Liver (tissue), 9 donors: ENCODE results near the gene NDUFV2. TPM values are rescaled to one million over a fixed set of nuclear protein-coding genes. Genes with fewer than 3 reads are reported as not detected.

Experiments used
- DNase-seq: peaks from one replicate; pipeline ENCODE4 v3.0.0-alpha.2; 2017; ENCODE audit warnings: low spot score
- H3K27ac ChIP-seq, 2 donors: one replicate each; pipeline ENCODE4 v1.7.0; 2013; ENCODE audit warnings: inconsistent platforms in 2 of 2, low read length in 2 of 2, control low read depth in 1 of 2, low read depth in 1 of 2, mild to moderate bottlenecking in 1 of 2
- H3K27me3 ChIP-seq, 4 donors: one replicate each; pipeline versions ENCODE4 v1.6.1 to v1.7.0; 2013; ENCODE audit warnings: low read length in 3 of 4, inconsistent platforms in 1 of 4, mild to moderate bottlenecking in 1 of 4, moderate library complexity in 1 of 4; ENCODE audit not compliant: control insufficient read depth in 4 of 4, insufficient read depth in 4 of 4
- H3K36me3 ChIP-seq, 4 donors: one replicate each; pipeline versions ENCODE4 v1.6.1 to v1.7.0; 2013; ENCODE audit warnings: low read length in 3 of 4, mild to moderate bottlenecking in 3 of 4, low read depth in 1 of 4, moderate library complexity in 1 of 4; ENCODE audit not compliant: control insufficient read depth in 4 of 4, insufficient read depth in 3 of 4
- H3K4me1 ChIP-seq, 4 donors: one replicate each; pipeline versions ENCODE4 v1.6.1 to v1.7.0; 2013; ENCODE audit warnings: low read length in 3 of 4, mild to moderate bottlenecking in 3 of 4, moderate library complexity in 1 of 4; ENCODE audit not compliant: control insufficient read depth in 4 of 4, insufficient read depth in 4 of 4
- H3K4me3 ChIP-seq, 3 donors: one replicate each; pipeline versions ENCODE4 v1.6.1 to v1.7.0; 2013; ENCODE audit warnings: low read length in 3 of 3, control low read depth in 1 of 3, low read depth in 1 of 3, mild to moderate bottlenecking in 1 of 3
- H3K9ac ChIP-seq, 2 donors: one replicate each; pipeline ENCODE4 v1.7.0; 2013; ENCODE audit warnings: low read length in 2 of 2, mild to moderate bottlenecking in 2 of 2, moderate library complexity in 2 of 2, control low read depth in 1 of 2, low read depth in 1 of 2
- H3K9me3 ChIP-seq, 4 donors: one replicate each; pipeline versions ENCODE4 v1.6.1 to v1.7.0; 2013; ENCODE audit warnings: low read length in 3 of 4; ENCODE audit not compliant: control insufficient read depth in 4 of 4
- FOXA1 ChIP-seq: IDR thresholded peaks from 2 replicates; pipeline ENCODE4 v1.6.1; 2016; ENCODE audit warnings: antibody characterized with exemption
- GABPA ChIP-seq, 2 donors: IDR thresholded peaks in 1 of 2; conservative IDR thresholded peaks in 1 of 2; 2 replicates each; pipeline ENCODE4 v1.6.1; 2016; ENCODE audit warnings: antibody characterized with exemption in 2 of 2, mild to moderate bottlenecking in 1 of 2, moderate library complexity in 1 of 2
- HNF4A ChIP-seq, 2 donors: conservative IDR thresholded peaks; 2 replicates each; pipeline ENCODE4 v1.6.1; 2016; ENCODE audit warnings: antibody characterized with exemption in 2 of 2, mild to moderate bottlenecking in 2 of 2
- HNF4G ChIP-seq: IDR thresholded peaks from 2 replicates; pipeline ENCODE4 v1.6.1; 2016; ENCODE audit warnings: antibody characterized with exemption
- NR2F2 ChIP-seq: IDR thresholded peaks from 2 replicates; pipeline ENCODE4 v1.6.1; 2016; ENCODE audit warnings: antibody characterized with exemption
- RAD21 ChIP-seq, 2 donors: IDR thresholded peaks; 2 replicates each; pipeline ENCODE4 v1.6.1; 2016; ENCODE audit warnings: antibody characterized with exemption in 2 of 2, mild to moderate bottlenecking in 2 of 2
- RXRA ChIP-seq, 2 donors: IDR thresholded peaks; 2 replicates each; pipeline ENCODE4 v1.6.1; 2017 to 2018; ENCODE audit warnings: antibody characterized with exemption in 2 of 2, mild to moderate bottlenecking in 1 of 2
- SP1 ChIP-seq: IDR thresholded peaks from 2 replicates; pipeline ENCODE4 v1.6.1; 2018; ENCODE audit warnings: antibody characterized with exemption, mild to moderate bottlenecking
- YY1 ChIP-seq: IDR thresholded peaks from 2 replicates; pipeline ENCODE4 v1.6.1; 2016; ENCODE audit warnings: antibody characterized with exemption, mild to moderate bottlenecking
- WGBS: extraction: QIAGEN DNeasy Blood & Tissue Kit; methylation state at CpG from one replicate; pipeline ENCODE4 v1.1.7; 2013; 5-methylcytosine and 5-hydroxymethylcytosine counted together
- polyA plus RNA-seq, 2 donors: library from polyadenylated mRNA; stranded (reverse) in 1 of 2; unstranded in 1 of 2; fragments of 200-250 nt in 1 of 2; fragments of >200 nt in 1 of 2; fragmentation: Nextera tagmentation in 1 of 2; extraction: Ambion mirVana in 1 of 2; gene quantifications; one replicate each; pipeline versions ENCODE4 v1.2.1 to v1.2.3, GENCODE V29; 2013 to 2015
- total RNA-seq, 2 donors: library from RNA; depleted of rRNA; stranded (reverse); fragments of >200 nt; gene quantifications; one replicate each; pipeline ENCODE4 v1.2.3, GENCODE V29; 2014
- TF ChIP-seq, protein P1 (sequence below): IDR thresholded peaks from 2 replicates; pipeline ENCODE4 v1.6.1; 2016; ENCODE audit warnings: antibody characterized with exemption, mild to moderate bottlenecking
- TF ChIP-seq, protein P2 (sequence below): IDR thresholded peaks from 2 replicates; pipeline ENCODE4 v1.6.1; 2016; ENCODE audit warnings: antibody characterized with exemption
- TF ChIP-seq, protein P3 (sequence below): IDR thresholded peaks from 2 replicates; pipeline ENCODE4 v1.6.1; 2016; ENCODE audit warnings: antibody characterized with exemption
- TF ChIP-seq, protein P4 (sequence below): fragments of 150-350 bp; IDR thresholded peaks from 2 replicates; pipeline ENCODE4 v1.5.1; 2017; ENCODE audit warnings: improper control_type of control experiment, low read depth, low read length; ENCODE audit not compliant: missing input control
- donor health status: healthy.
- donor health status: healthy.
- donor health status: healthy.
- donor health status: healthy.
- donor health status: healthy.

The NDUFV2 gene
- total and polyA plus RNA-seq, 4 donors = 74.5 to 415 (median 185) TPM

DNA sequence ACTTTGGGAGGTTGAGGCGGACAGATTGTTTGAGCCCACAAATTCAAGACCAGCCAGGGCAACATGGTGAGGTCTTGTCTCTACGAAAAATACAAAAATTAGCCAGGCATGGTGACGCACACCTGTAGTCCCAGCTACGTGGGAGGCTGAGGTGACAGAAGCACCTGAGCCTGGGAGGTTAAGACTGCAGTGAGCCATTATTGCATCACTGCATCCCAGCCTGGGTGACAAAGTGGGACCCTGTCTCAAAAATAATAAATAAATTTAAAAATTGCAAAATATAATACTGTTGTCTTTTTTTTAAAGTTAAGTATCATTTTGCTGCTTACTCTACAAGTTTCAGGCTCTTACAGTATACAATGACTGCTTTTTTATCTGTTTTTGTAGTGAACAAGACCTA is 30.1 kb downstream of the NDUFV2 start:
- H3K27ac ChIP-seq = no peak overlapping the region
- H3K4me3 ChIP-seq = no peak overlapping the region
- no peaks in the 10 kb centered on the region for H3K27me3 ChIP-seq
- TF ChIP-seq, protein P1, sequence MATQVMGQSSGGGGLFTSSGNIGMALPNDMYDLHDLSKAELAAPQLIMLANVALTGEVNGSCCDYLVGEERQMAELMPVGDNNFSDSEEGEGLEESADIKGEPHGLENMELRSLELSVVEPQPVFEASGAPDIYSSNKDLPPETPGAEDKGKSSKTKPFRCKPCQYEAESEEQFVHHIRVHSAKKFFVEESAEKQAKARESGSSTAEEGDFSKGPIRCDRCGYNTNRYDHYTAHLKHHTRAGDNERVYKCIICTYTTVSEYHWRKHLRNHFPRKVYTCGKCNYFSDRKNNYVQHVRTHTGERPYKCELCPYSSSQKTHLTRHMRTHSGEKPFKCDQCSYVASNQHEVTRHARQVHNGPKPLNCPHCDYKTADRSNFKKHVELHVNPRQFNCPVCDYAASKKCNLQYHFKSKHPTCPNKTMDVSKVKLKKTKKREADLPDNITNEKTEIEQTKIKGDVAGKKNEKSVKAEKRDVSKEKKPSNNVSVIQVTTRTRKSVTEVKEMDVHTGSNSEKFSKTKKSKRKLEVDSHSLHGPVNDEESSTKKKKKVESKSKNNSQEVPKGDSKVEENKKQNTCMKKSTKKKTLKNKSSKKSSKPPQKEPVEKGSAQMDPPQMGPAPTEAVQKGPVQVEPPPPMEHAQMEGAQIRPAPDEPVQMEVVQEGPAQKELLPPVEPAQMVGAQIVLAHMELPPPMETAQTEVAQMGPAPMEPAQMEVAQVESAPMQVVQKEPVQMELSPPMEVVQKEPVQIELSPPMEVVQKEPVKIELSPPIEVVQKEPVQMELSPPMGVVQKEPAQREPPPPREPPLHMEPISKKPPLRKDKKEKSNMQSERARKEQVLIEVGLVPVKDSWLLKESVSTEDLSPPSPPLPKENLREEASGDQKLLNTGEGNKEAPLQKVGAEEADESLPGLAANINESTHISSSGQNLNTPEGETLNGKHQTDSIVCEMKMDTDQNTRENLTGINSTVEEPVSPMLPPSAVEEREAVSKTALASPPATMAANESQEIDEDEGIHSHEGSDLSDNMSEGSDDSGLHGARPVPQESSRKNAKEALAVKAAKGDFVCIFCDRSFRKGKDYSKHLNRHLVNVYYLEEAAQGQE = no peak
- H3K9ac ChIP-seq = no peak overlapping the region
- peaks cover 1 to 39% (median 26%) of the 10 kb centered on the region in 4 donors for H3K36me3 ChIP-seq
- H3K4me1 ChIP-seq = peaks cover 0 to 44% (median 34%) of the 10 kb centered on the region in 4 donors
- WGBS = 98% methylated on average over 4 of the region's 4 CpGs
- no peaks in the 10 kb centered on the region for H3K9me3 ChIP-seq
- no peak for DNase-seq

DNA sequence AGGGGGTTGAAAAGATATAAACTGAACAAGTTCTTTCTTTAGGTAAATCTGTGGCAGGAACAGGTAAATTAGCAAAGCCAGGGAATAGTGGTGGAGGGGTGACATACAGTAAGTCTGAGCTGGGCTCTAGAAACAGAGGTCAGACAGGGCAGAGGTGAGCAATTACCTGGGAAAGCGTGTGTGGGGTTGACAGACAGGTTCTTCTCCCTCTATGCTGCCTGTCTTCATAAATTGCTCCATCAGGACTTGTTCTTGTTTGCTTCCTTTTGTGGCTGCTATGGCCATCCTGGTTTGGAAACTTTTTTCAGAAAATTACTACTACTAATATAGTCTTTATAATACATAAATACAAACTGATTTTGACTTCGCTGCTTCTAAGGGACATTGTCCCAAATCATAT is 30.7 kb downstream of the NDUFV2 start:
- 84% methylated on average over 2 of the region's 2 CpGs for WGBS
- Histone ChIP-seq H3K36me3 (peaks cover 0 to 33% (median 21%) of the 10 kb centered on the region in 4 donors), H3K9ac (no peak overlapping the region), H3K9me3 (no peaks in the 10 kb centered on the region), H3K27me3 (no peaks in the 10 kb centered on the region), H3K4me3 (no peak overlapping the region), H3K27ac (peak overlapping the region; percentile 35 to 47), H3K4me1 (peaks cover 0 to 44% (median 34%) of the 10 kb centered on the region in 4 donors)
- no peak for DNase-seq
- TF ChIP-seq HNF4A (conservative IDR thresholded peaks at IDR 0.05) (no peak), HNF4G (no peak), RAD21 (IDR thresholded peaks at IDR 0.05) (no peak), GABPA (IDR thresholded peaks at IDR 0.05 in 1 of 2, conservative IDR thresholded peaks at IDR 0.05 in 1 of 2) (no peak), NR2F2 (no peak), FOXA1 (no peak), SP1 (no peak), YY1 (no peak), RXRA (IDR thresholded peaks at IDR 0.05) (no peak)
- TF ChIP-seq, protein P2, sequence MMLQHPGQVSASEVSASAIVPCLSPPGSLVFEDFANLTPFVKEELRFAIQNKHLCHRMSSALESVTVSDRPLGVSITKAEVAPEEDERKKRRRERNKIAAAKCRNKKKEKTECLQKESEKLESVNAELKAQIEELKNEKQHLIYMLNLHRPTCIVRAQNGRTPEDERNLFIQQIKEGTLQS = no peak
- TF ChIP-seq, protein P3, sequence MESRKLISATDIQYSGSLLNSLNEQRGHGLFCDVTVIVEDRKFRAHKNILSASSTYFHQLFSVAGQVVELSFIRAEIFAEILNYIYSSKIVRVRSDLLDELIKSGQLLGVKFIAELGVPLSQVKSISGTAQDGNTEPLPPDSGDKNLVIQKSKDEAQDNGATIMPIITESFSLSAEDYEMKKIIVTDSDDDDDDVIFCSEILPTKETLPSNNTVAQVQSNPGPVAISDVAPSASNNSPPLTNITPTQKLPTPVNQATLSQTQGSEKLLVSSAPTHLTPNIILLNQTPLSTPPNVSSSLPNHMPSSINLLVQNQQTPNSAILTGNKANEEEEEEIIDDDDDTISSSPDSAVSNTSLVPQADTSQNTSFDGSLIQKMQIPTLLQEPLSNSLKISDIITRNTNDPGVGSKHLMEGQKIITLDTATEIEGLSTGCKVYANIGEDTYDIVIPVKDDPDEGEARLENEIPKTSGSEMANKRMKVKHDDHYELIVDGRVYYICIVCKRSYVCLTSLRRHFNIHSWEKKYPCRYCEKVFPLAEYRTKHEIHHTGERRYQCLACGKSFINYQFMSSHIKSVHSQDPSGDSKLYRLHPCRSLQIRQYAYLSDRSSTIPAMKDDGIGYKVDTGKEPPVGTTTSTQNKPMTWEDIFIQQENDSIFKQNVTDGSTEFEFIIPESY = no peak
- TF ChIP-seq, protein P4, sequence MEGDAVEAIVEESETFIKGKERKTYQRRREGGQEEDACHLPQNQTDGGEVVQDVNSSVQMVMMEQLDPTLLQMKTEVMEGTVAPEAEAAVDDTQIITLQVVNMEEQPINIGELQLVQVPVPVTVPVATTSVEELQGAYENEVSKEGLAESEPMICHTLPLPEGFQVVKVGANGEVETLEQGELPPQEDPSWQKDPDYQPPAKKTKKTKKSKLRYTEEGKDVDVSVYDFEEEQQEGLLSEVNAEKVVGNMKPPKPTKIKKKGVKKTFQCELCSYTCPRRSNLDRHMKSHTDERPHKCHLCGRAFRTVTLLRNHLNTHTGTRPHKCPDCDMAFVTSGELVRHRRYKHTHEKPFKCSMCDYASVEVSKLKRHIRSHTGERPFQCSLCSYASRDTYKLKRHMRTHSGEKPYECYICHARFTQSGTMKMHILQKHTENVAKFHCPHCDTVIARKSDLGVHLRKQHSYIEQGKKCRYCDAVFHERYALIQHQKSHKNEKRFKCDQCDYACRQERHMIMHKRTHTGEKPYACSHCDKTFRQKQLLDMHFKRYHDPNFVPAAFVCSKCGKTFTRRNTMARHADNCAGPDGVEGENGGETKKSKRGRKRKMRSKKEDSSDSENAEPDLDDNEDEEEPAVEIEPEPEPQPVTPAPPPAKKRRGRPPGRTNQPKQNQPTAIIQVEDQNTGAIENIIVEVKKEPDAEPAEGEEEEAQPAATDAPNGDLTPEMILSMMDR = no peak
